HG02884 (cell line): ENCODE measurements around the gene CACNA1H.
"Not testable (repeated sequence)": the region's sequence is repeated elsewhere in the genome, so short reads cannot be mapped to it uniquely, and the experiment has no call there.

Experiments
- ATAC-seq: cut with Tn5 transposase; IDR thresholded peaks from one replicate; pipeline ENCODE4 v1.9.1; 2021; ENCODE audit warnings: mild to moderate bottlenecking, moderate library complexity; ENCODE audit not compliant: unreplicated experiment

Gene CACNA1H

GRCh38 chr16:1221628-1222552 is 69.0 kb downstream of the CACNA1H start:
- no peak for ATAC-seq

DNA sequence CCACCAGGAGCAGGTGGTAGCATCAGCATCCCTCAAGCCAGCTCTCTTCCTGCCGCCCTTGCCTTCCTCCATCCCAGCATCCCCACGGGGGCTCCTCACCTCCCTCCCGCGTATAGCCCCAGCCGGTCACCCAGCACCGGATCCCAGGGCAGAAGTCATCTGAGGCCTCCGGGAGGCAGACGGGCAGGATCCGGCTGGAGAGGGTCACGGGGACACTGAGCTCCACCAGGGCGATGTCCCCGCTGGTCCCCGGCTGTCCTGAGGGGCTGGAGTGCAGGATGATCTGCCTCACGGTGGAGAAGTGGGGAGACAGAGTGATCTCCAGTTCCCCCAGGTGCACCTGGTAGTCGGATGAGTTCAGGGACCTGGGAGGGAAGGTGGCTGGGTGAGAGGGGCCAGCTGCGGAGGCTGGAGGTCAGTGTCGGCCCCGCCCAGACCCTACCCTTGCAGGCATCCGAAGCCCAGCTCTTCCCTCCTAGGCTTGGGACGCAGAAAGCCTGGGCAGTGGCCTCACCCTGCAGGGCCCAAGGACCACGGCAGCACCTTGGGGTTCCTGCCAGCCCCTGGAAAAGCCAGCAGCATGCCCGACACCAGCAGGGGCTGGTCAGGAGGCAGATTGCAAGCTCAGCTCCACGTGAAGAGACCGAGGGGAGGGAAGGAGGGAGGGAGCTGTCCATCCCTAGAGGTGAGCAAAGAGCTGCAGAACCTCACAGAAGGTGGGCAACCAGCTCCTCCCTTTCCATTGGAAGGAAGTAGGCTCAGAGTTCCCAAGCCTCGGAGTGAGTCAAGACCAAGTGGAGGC is 69.8 kb downstream of the CACNA1H start:
- ATAC-seq: no peak

DNA sequence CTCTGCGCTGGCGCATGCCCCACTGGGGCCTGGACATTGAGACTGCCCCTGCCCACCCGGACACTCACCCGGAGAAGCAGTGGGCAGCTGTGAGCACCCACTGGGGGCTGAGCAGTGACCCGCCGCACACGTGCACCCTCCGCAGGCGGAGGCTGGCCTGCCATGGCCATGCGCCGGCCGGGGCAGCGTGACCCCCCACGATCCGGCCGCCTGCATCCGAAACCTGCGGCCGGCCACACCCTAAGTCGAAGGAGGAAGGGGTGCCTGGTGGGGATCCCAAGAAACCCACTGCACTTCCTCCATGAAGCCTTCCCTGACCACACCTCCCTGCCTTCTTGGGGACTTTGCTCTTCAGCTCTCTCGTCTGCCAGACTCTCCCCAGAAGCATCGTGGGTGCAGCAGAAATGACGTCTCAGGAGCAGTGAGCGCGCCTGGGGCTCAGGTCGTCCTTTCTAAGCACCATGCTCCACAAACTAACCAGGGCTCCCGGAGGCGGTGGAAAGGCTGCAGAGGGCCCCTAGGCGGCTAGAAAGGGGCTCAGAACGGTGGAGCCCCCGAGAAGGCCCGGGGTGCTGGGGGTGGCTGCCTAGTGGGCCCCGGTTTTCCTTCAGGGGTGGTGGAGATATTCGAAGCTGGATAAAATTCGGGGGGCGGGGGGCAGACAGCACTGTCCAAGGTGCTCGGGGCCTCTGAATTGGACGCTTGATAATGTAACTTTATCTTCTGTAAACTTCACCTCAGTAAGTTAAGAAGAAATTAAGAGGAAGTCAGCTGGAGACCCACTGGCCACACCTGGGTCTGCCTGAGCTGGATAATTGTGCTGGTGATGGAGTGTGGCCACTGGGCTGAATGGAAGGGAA is 70.7 kb downstream of the CACNA1H start:
- ATAC-seq: no peak

DNA sequence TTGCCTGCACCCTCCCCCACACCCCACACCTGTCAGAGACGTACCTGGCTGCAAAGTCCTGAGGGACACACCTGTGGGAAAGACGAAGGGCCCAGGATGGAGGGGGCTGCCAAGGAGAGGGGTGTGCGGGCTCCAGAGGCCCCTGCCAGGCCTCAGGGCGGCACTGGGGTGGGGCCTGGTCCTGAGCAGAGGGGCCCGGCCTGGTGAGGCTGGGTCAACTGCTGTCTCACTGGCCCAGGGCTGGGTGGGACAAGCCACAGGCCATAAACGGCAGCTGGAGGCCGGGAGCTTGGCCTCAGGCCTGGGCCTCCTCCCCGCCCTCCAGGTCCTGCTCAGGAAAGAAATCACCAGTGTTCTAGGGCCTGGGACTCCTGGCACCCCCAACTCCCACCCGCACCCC is 71.7 kb downstream of the CACNA1H start:
- no peak for ATAC-seq

DNA sequence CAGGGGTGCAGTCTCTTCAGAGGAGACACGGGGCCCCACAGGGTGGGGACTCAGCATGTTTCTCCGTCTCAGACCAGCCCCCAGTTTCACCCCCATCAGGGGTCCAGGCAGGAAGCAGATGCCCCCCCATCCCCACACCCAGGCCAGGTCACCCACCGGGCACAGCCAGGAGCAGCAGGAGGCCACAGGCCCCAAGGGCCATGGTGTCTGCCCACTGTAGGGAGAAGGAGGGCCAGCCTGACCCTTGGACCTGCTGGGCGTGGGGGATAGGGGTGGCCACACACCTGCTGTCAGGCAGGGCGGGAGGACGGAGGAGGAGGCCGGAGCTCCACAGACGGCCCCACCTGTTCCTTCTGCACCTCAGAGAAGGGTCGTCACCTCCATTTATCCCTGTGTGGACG is 72.1 kb downstream of the CACNA1H start, which contains the start of gene TPSG1:
TPSG1 (minus strand) TSS at position 218 of the 401 bp plus-strand sequence; CDS start at position 202, 16 bp downstream.
- no peak for ATAC-seq

DNA sequence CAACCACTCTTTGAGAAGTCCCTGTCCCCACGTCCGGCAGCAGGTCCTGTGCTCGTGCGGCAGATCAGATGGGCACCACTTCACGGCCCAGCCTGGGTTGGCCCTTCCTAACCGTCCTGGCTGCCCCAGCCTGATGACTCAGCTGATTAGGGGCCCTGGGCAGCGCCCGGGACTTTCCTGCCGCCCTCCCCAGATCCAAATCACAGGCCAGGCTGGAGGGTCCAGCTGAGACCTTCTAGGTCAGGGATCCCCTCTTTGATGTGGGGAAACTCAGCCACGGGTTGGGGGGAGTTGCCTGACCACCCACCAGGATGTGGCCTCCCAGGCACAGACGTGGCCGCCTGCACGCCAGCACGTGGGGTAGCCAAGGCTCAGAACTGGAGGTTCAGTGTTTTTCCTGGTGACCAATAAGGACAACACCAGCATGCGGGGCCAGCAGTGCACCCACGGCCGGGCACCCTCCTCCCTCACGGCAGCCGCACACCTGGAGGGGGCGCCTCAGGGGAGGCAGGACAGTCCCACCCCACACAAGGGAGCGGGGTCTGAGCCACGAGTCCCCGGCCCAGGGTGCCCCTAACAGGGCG is 72.9 kb downstream of the CACNA1H start:
- ATAC-seq: not testable (repeated sequence)

GRCh38 chr16:1226692-1227091 is 73.8 kb downstream of the CACNA1H start:
- not testable (repeated sequence) for ATAC-seq

DNA sequence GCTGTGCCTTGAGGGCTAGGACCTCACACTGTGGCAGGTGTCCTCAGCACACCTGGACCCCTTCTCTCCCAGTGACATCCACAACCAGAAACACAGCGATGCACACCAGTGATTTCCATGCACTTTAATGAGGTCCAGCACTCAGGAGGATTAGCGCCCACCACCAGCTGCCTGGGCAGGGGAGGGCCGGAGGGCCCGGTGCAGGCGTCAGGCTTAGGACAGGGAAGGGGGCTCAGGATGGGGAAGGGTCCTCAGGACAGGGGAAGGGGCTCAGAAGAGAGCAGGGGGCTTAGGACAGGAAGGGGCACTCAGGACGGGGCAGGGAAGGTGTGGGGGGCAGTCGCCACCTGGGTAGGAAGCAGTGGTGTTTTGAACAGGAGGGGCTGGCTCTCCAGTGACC is 75.3 kb downstream of the CACNA1H start:
- ATAC-seq: not testable (repeated sequence)

GRCh38 chr16:1229476-1229875 is 76.6 kb downstream of the CACNA1H start:
- ATAC-seq: not testable (repeated sequence)

DNA sequence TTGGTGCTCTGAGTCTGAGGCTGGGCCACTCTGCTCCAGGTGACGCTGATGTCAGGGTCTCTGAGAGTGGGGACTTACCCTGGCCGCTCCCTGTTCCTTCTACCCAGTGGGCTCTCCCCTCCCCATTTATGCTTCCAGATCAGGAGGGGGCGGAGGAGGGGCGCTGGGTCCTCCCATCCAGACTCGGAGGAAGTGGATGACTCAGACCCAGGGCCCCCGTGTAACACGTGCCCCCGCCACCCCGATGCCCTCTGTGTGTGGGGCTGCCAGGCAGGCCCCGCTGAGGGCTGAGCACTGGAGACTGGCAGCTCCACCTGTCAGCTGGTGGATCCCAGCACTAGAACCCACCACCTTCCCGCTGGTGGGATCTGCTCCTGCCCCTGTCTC is 77.2 kb downstream of the CACNA1H start, which contains the start of gene TPSB2:
TPSB2 (minus strand) TSS at position 101 of the 387 bp plus-strand sequence. CDS start 233 bp downstream, outside the sequence.
- not testable (repeated sequence) for ATAC-seq

- not testable (repeated sequence) for ATAC-seq
These were observed 77.7 kb downstream of the CACNA1H start for GRCh38 chr16:1230471-1231212.

DNA sequence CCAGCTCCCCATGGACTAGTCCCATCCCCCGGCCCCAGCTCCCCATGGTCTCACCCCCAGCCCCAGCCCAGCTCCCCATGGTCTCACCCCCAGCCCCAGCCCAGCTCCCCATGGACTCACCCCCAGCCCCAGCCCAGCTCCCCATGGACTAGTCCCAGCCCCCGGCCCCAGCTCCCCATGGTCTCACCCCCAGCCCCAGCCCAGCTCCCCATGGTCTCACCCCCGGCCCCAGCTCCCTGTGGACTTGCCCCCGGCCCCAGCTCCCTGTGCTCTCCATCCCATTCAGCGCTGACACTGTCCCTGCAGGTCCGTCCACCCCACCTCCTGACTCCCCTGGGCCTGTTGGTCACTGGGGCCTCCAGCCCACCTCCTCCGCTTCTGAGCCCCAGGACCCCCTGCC is 78.4 kb downstream of the CACNA1H start:
- ATAC-seq: not testable (repeated sequence)

GRCh38 chr16:1232049-1232748 is 79.3 kb downstream of the CACNA1H start:
- ATAC-seq: not testable (repeated sequence)

GRCh38 chr16:1236659-1237058 is 83.8 kb downstream of the CACNA1H start:
- not testable (repeated sequence) for ATAC-seq

GRCh38 chr16:1237990-1238389 is 85.1 kb downstream of the CACNA1H start:
- no peak for ATAC-seq

DNA sequence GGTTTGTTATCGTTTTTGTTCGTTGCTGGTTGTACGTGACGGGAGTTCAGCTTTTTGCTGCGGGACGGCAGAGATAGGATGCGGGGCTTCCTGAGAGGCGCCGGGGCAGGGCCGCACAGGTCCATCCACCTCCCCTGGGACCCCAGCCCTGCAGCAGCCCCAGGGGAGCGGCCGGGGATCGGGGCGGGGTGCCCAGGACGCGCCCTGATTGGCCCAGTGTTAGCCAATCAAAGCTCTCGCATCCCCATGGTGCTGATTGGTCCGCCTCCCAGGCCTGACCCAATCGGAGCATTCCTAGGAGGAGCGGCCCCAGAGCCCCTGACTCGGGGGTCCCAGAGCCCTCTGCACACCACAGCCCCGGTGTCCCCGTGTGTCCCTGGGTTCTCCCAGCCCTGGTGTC is 86.0 kb downstream of the CACNA1H start:
- not testable (repeated sequence) for ATAC-seq

- ATAC-seq: not testable (repeated sequence)
These were observed 86.7 kb downstream of the CACNA1H start for GRCh38 chr16:1239575-1239974.

DNA sequence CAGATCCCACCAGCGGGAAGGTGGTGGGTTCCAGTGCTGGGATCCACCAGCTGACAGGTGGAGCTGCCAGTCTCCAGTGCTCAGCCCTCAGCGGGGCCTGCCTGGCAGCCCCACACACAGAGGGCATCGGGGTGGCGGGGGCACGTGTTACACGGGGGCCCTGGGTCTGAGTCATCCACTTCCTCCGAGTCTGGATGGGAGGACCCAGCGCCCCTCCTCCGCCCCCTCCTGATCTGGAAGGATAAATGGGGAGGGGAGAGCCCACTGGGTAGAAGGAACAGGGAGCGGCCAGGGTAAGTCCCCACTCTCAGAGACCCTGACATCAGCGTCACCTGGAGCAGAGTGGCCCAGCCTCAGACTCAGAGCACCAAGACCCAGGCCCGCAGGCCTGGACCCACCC is 87.5 kb downstream of the CACNA1H start, which contains the start of gene TPSAB1:
TPSAB1 (plus strand) TSS at position 270 of the 400 bp plus-strand sequence. CDS start 234 bp downstream, outside the sequence.
- ATAC-seq: not testable (repeated sequence)

GRCh38 chr16:1241081-1241480 is 88.2 kb downstream of the CACNA1H start:
- not testable (repeated sequence) for ATAC-seq
